ENCODE measurements around the gene FOXK1. TPM values are rescaled to one million over a fixed set of nuclear protein-coding genes. Genes with fewer than 3 reads are reported as not detected.

FOXK1 gene
- total and polyA plus RNA-seq, 7 donors: 1.8 to 47.1 (median 17.1) TPM

DNA sequence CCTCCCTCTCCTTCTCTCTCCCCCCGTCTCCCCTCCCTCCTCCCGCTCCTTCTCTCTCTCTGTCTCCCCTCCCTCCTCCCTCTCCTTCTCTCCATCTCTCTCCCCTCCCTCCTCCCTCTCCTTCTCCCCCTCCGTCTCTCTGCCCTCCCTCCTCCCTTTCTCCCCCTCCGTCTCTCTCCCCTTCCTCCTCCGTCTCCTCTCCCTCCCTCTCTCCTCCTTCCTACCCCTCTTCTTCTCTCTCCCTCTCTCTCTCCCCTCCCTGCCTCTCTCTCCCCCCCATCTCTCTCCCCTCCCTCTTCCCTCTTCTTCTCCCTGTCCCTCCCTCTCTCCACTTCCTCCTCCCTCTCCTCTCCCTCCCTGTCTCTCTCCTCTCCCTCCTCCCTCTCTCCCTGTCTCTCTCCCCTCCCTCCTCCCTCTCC is 125.5 kb downstream of the FOXK1 start:
- intact Hi-C loops (cut with DNase I): no loop called here
- peaks cover 0 to 8% (median 5%) of the 10 kb centered on the region in 3 donors for H3K27me3 ChIP-seq
- 10 to 14% methylated on average over 5 of the region's 5 CpGs for WGBS, 2 donors
- TF ChIP-seq EP300 (IDR thresholded peaks at IDR 0.05): no peak
- TF ChIP-seq, protein P1, sequence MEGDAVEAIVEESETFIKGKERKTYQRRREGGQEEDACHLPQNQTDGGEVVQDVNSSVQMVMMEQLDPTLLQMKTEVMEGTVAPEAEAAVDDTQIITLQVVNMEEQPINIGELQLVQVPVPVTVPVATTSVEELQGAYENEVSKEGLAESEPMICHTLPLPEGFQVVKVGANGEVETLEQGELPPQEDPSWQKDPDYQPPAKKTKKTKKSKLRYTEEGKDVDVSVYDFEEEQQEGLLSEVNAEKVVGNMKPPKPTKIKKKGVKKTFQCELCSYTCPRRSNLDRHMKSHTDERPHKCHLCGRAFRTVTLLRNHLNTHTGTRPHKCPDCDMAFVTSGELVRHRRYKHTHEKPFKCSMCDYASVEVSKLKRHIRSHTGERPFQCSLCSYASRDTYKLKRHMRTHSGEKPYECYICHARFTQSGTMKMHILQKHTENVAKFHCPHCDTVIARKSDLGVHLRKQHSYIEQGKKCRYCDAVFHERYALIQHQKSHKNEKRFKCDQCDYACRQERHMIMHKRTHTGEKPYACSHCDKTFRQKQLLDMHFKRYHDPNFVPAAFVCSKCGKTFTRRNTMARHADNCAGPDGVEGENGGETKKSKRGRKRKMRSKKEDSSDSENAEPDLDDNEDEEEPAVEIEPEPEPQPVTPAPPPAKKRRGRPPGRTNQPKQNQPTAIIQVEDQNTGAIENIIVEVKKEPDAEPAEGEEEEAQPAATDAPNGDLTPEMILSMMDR (IDR thresholded peaks at IDR 0.05): no peak
- TF ChIP-seq POLR2A (IDR thresholded peaks at IDR 0.05): no peak
- no peak for TF ChIP-seq POLR2AphosphoS5 (IDR thresholded peaks at IDR 0.05)
- DNase-seq: no peak
- H3K4me1 ChIP-seq: no peaks in the 10 kb centered on the region
- no peaks in the 10 kb centered on the region for H3K36me3 ChIP-seq
- H3K9me3 ChIP-seq: no peaks in the 10 kb centered on the region
- no peak overlapping the region for H3K27ac ChIP-seq
- no peak overlapping the region for H3K4me3 ChIP-seq

DNA sequence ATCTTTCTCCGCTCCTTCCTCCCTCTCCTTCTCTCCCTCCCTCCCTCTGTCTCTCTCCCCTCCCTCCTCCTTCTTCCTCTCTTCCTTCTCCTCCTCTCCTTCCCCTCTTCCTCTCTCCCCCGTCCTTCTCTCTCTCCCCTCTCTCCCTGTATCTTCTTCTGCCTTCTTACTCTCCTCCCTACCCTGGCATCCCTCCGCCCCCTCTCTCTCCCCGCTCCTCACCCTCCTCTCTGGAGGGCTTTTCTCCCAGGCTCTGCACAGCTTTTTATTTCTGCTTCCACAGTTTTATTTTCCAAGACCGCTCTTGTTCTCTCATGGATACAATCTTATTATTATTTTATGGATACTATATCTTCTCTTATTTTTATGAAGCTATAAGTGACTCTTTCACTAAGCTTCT is 125.9 kb downstream of the FOXK1 start:
- Histone ChIP-seq H3K4me3 (no peak overlapping the region), H3K4me1 (no peaks in the 10 kb centered on the region), H3K27ac (peak overlapping the region in 1 of 4 donors; percentile 12), H3K36me3 (peaks cover 0 to 2% (median 0%) of the 10 kb centered on the region in 4 donors), H3K27me3 (peaks cover 0 to 8% (median 5%) of the 10 kb centered on the region in 3 donors), H3K9me3 (no peaks in the 10 kb centered on the region)
- no peak for DNase-seq
- intact Hi-C loops (cut with DNase I): no loop called here
- 53 to 58% methylated on average over 5 of the region's 5 CpGs for WGBS, 2 donors
- TF ChIP-seq POLR2AphosphoS5 (IDR thresholded peaks at IDR 0.05) (no peak), EP300 (IDR thresholded peaks at IDR 0.05) (no peak), POLR2A (IDR thresholded peaks at IDR 0.05) (no peak)
- TF ChIP-seq, protein P1 (IDR thresholded peaks at IDR 0.05): no peak

DNA sequence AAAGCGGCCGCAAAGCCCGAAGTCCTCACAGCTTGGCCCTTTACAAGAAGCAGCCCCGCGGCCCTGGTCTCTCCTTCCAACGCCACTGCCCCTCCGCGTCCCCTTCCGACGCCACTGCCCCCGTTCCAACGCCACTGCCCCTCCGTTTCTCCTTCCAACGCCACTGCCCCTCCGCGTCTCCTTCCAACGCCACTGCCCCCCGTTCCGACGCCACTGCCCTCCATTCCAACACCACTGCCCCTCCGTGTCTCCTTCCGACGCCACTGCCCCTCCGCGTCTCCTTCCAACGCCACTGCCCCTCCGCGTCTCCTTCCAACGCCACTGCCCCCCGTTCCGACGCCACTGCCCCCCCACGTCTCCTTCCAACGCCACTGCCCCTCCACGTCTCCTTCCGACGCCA is 126.5 kb downstream of the FOXK1 start:
- WGBS, 2 donors: 77 to 87% methylated on average over 37 of the region's 37 CpGs
- intact Hi-C loops (cut with DNase I): no loop called here

DNA sequence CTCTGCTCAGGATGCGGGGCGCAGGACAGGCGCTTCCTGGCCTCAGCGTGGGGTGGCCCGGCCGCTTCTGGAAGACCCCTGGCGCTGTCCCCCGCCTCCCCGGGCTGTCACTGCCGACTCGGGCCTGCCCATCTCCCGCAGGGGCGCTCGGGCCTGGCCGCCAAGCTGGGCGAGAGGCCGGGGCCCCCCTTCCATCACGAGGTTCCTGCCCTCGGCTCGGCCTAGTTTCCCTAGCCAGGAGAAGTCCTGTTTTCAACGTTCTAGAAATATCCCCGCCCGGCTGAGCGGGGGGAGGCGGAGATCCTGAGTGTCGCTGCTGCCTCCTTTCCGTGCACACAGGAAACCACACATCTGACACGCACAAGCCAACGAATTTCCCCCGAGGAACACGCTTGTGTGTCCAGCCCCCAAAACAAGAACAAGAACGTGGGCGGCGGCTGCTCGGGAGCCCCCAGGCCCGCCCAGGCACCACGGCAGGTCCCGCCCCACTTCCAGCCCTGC is 127.0 kb downstream of the FOXK1 start:
- Histone ChIP-seq H3K27ac (peak overlapping the region in 1 of 4 donors; percentile 46), H3K9me3 (no peaks in the 10 kb centered on the region), H3K4me1 (no peaks in the 10 kb centered on the region), H3K4me3 (peak overlapping the region in 1 of 4 donors; percentile 20), H3K36me3 (peaks cover 0 to 13% (median 0%) of the 10 kb centered on the region in 4 donors), H3K27me3 (peaks cover 0 to 8% (median 5%) of the 10 kb centered on the region in 3 donors)
- DNase-seq: peak; percentile 76
- no peak for TF ChIP-seq POLR2A (IDR thresholded peaks at IDR 0.05)
- TF ChIP-seq EP300 (IDR thresholded peaks at IDR 0.05): no peak
- no peak for TF ChIP-seq POLR2AphosphoS5 (IDR thresholded peaks at IDR 0.05)
- TF ChIP-seq, protein P1 (IDR thresholded peaks at IDR 0.05): no peak
- intact Hi-C loops (cut with DNase I): no loop called here
- 46 to 79% methylated on average over 38 of the region's 38 CpGs for WGBS, 2 donors

More for the DNA sequence above, 126.5 kb downstream of the FOXK1 start:
- Histone ChIP-seq H3K36me3 (peaks cover 0 to 7% (median 0%) of the 10 kb centered on the region in 4 donors), H3K27ac (peak overlapping the region in 1 of 4 donors; percentile 46), H3K27me3 (peaks cover 0 to 8% (median 5%) of the 10 kb centered on the region in 3 donors), H3K9me3 (no peaks in the 10 kb centered on the region), H3K4me1 (no peaks in the 10 kb centered on the region), H3K4me3 (no peak overlapping the region)
- no peak for TF ChIP-seq EP300 (IDR thresholded peaks at IDR 0.05)
- no peak for TF ChIP-seq POLR2A (IDR thresholded peaks at IDR 0.05)
- TF ChIP-seq, protein P1 (IDR thresholded peaks at IDR 0.05): no peak
- no peak for TF ChIP-seq POLR2AphosphoS5 (IDR thresholded peaks at IDR 0.05)
- DNase-seq: no peak

DNA sequence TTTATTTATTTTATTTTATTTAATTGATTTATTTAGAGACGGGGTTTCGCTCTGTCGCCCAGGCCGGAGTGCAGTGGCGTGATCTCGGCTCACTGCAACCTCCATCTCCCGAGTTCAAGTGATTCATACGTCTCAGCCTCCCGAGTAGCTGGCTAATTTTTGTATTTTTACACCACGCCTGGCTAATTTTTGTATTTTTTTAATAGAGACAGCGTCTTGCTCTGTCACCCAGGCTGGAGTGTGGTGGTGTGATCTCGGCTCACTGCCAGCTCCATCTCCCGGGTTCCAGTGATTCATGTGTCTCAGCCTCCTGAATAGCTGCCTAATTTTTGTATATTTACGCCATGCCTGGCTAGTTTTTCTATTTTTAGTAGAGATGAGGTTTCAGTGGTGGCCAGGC is 127.6 kb downstream of the FOXK1 start:
- Histone ChIP-seq H3K9me3 (no peaks in the 10 kb centered on the region), H3K27ac (peak overlapping the region in 1 of 4 donors; percentile 46), H3K4me3 (no peak overlapping the region), H3K27me3 (peaks cover 0 to 8% (median 5%) of the 10 kb centered on the region in 3 donors), H3K4me1 (no peaks in the 10 kb centered on the region), H3K36me3 (peaks cover 0 to 15% (median 0%) of the 10 kb centered on the region in 4 donors)
- intact Hi-C loops (cut with DNase I): no loop called here
- 87 to 88% methylated on average over 14 of the region's 14 CpGs for WGBS, 2 donors
- no peak for DNase-seq
- no peak for TF ChIP-seq POLR2A (IDR thresholded peaks at IDR 0.05)
- TF ChIP-seq, protein P1 (IDR thresholded peaks at IDR 0.05): no peak
- TF ChIP-seq POLR2AphosphoS5 (IDR thresholded peaks at IDR 0.05): no peak
- TF ChIP-seq EP300 (IDR thresholded peaks at IDR 0.05): no peak

Measured in sigmoid colon (tissue), 7 donors.